NCI-H345 treated with DMSO at 0.1 percent for 48 hours (cell line): ENCODE measurements around the gene RASSF7.

Experiments
- DNase-seq: peaks from one replicate; lab custom pipeline; 2025; ENCODE audit not compliant: unreplicated experiment; lab: John Stamatoyannopoulos, UW

Gene RASSF7

GRCh38 chr11:581752-582151, 21.0 kb downstream of the RASSF7 start:
- no peak for DNase-seq

GRCh38 chr11:584287-584686, 23.5 kb downstream of the RASSF7 start:
- DNase-seq = no peak

- DNase-seq = no peak
These were observed 25.9 kb downstream of the RASSF7 start for GRCh38 chr11:586376-587316.

GRCh38 chr11:587546-587945, 26.8 kb downstream of the RASSF7 start:
- no peak for DNase-seq

- DNase-seq = no peak
These were observed 27.2 kb downstream of the RASSF7 start for GRCh38 chr11:587978-588380.

- no peak for DNase-seq
These were observed 29.0 kb downstream of the RASSF7 start for GRCh38 chr11:589798-590197.

GRCh38 chr11:590997-591396, 30.2 kb downstream of the RASSF7 start:
- DNase-seq = no peak

- DNase-seq = no peak
These were observed 31.7 kb downstream of the RASSF7 start for GRCh38 chr11:592501-592900.

- DNase-seq = no peak
These were observed 32.1 kb downstream of the RASSF7 start for GRCh38 chr11:592918-593317.

GRCh38 chr11:593347-593746, 32.6 kb downstream of the RASSF7 start:
- DNase-seq = no peak

GRCh38 chr11:595400-595799, 34.6 kb downstream of the RASSF7 start:
- no peak for DNase-seq

- no peak for DNase-seq
These were observed 35.6 kb downstream of the RASSF7 start for GRCh38 chr11:596374-596773.

GRCh38 chr11:597166-597725, 36.5 kb downstream of the RASSF7 start:
- no peak for DNase-seq

- no peak for DNase-seq
These were observed 37.4 kb downstream of the RASSF7 start for GRCh38 chr11:598005-598680.

- DNase-seq = no peak
These were observed 40.9 kb downstream of the RASSF7 start for GRCh38 chr11:601573-602245.

- no peak for DNase-seq
These were observed 42.4 kb downstream of the RASSF7 start for GRCh38 chr11:603154-603553.

GRCh38 chr11:605286-606129, 44.7 kb downstream of the RASSF7 start:
- DNase-seq = no peak

GRCh38 chr11:606245-606644, 45.5 kb downstream of the RASSF7 start:
- no peak for DNase-seq

- no peak for DNase-seq
These were observed 46.4 kb downstream of the RASSF7 start for GRCh38 chr11:607020-607780.
